ENCODE data around the gene ALK.

ALK gene

DNA sequence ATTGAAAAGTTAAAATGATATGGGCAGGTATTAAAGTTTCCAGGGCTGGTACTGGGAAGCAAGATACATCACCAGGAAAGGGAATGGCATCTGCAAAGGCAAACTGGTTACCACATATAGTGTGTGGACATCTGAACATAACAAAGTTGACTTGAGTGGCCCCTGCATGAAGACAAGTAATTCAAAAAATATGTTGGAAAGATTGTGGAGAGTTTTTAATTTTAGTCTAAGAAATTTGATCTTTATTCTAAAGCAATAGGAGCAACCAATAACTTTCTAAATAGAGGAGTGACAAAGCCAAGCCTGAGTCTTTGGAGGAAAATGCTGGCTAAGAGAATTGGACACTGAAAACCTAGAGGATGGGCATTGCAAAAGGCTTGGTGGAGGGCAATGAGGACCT is 278.2 kb downstream of the ALK start:
- H3K27ac ChIP-seq, result no peak overlapping the region
- TF ChIP-seq, protein P1, sequence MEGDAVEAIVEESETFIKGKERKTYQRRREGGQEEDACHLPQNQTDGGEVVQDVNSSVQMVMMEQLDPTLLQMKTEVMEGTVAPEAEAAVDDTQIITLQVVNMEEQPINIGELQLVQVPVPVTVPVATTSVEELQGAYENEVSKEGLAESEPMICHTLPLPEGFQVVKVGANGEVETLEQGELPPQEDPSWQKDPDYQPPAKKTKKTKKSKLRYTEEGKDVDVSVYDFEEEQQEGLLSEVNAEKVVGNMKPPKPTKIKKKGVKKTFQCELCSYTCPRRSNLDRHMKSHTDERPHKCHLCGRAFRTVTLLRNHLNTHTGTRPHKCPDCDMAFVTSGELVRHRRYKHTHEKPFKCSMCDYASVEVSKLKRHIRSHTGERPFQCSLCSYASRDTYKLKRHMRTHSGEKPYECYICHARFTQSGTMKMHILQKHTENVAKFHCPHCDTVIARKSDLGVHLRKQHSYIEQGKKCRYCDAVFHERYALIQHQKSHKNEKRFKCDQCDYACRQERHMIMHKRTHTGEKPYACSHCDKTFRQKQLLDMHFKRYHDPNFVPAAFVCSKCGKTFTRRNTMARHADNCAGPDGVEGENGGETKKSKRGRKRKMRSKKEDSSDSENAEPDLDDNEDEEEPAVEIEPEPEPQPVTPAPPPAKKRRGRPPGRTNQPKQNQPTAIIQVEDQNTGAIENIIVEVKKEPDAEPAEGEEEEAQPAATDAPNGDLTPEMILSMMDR (conservative IDR thresholded peaks at IDR 0.05), result no peak

GRCh38 chr2:29640360-29640759 is 281.0 kb downstream of the ALK start:
- TF ChIP-seq, protein P1 (conservative IDR thresholded peaks at IDR 0.05), result no peak
- H3K27ac ChIP-seq, result no peak overlapping the region

DNA sequence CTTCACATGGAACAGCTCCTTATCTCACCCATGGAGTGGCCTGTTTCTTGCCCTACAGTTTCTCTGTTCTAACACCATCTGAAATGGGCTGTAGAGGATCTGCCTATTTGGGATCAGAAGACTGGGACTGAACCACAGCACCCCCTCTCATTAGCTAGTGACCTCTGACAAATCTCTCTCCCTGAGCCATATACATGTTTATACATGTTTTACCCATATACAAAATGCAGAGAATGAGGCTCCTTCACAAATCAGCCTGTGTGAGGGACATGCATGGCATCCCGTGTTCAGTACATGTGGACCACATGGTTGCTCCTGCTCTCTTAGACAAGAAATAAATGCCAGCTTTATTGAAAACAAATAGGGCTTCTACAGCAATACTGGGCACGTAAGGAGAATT is 282.7 kb downstream of the ALK start:
- TF ChIP-seq, protein P1 (conservative IDR thresholded peaks at IDR 0.05), result no peak
- no peak overlapping the region for H3K27ac ChIP-seq

GRCh38 chr2:29634916-29635315 is 286.5 kb downstream of the ALK start:
- TF ChIP-seq, protein P1 (conservative IDR thresholded peaks at IDR 0.05), result no peak
- H3K27ac ChIP-seq, result no peak overlapping the region

DNA sequence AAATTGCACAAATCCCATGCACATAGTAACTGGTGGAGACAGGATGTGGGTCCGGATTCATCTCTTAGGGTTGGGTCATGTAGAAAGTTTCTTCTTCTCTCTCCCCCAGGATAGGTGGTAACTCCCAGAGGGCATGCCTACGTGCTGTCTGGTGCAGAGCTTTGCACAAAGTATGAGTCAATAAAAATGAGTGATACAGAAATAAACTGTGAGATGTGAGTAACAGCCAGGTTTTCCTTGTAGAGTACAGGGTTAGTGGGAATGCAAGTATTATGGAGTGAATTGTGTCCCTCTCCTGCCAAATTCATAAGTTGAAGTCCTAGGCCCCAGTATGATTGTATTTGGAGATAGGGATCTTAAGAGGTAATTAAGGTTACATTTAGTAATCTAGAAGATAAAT is 289.4 kb downstream of the ALK start:
- no peak overlapping the region for H3K27ac ChIP-seq
- TF ChIP-seq, protein P1 (conservative IDR thresholded peaks at IDR 0.05), result no peak

DNA sequence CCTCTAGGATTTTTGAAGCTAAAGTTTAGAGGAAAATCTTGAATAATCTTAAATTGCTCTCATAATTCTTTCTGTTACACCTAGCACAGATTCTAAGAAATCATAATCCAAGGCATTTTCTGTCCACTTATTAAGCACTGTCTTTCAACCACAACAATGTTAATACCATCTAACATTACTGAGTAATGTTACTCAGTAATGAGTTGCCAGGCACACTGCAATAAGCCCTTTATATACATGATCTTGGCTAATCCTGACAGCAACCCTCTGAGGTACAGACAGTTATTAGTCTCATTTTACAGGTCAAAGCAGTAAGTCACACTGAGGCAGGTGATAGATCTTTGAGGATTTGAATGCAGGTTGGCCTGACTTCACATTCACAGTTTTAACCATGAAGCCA is 291.9 kb downstream of the ALK start:
- TF ChIP-seq, protein P1 (conservative IDR thresholded peaks at IDR 0.05), result no peak
- H3K27ac ChIP-seq, result no peak overlapping the region

DNA sequence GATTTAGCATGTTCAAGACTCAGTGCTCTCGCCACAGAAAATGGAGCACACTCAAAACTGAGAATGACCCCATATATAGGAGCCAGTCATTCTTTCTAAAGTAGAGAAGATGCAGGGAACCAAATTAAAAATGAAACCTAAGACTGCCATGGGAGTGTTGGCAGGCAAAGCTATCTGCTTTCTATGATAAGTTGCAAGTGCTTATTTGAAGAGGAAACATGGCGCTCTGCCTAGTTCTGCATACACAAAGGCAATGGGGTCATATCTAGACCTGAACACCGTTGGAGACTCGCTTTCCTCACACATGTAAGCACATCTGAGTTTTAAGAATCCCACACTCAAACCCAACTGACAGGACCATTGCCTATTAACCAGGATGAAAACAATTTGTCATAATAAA is 292.5 kb downstream of the ALK start:
- H3K27ac ChIP-seq, result no peak overlapping the region
- TF ChIP-seq, protein P1 (conservative IDR thresholded peaks at IDR 0.05), result no peak
